ENCODE data around the gene EIF5B.
"Not testable (repeated sequence)": the region's sequence is repeated elsewhere in the genome, so short reads cannot be mapped to it uniquely, and the experiment has no call there.

DNA sequence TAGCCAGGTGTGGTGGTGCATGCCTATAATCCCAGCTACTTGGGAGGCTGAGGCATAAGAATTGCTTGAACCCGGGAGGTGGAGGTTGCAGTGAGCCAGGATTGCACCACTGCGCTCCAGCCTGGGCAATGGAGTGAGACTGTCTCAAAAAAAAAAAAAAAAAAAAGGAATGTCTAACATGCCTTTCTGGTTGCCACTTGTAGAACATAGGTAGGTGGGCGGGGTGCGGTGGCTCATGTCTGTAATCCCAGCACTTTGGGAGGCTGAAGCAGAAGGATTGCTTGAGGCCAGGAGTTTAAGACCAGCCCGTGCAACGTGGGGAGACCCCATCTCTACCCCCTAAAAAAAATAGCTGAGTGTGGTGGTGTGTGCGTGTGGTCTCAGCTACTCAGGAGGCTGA, 8.3 kb downstream of the EIF5B start:
- TF ChIP-seq, protein P1, sequence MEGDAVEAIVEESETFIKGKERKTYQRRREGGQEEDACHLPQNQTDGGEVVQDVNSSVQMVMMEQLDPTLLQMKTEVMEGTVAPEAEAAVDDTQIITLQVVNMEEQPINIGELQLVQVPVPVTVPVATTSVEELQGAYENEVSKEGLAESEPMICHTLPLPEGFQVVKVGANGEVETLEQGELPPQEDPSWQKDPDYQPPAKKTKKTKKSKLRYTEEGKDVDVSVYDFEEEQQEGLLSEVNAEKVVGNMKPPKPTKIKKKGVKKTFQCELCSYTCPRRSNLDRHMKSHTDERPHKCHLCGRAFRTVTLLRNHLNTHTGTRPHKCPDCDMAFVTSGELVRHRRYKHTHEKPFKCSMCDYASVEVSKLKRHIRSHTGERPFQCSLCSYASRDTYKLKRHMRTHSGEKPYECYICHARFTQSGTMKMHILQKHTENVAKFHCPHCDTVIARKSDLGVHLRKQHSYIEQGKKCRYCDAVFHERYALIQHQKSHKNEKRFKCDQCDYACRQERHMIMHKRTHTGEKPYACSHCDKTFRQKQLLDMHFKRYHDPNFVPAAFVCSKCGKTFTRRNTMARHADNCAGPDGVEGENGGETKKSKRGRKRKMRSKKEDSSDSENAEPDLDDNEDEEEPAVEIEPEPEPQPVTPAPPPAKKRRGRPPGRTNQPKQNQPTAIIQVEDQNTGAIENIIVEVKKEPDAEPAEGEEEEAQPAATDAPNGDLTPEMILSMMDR (IDR thresholded peaks at IDR 0.05), result not testable (repeated sequence)
- TF ChIP-seq POLR2A (IDR thresholded peaks at IDR 0.05), result not testable (repeated sequence)
